AG09319 (cell line): Measurements from ENCODE around the gene PCSK1.

ENCODE experiments used
- DNase-seq: peaks from one replicate; pipeline ENCODE4 v3.0.0-alpha.2; 2010; ENCODE audit warnings: low read depth; ENCODE audit errors: extremely low read depth
- TF ChIP-seq, protein P1 (sequence below): IDR thresholded peaks from 2 replicates; pipeline ENCODE4 v1.5.1; 2011; ENCODE audit warnings: low read depth, mild to moderate bottlenecking, inconsistent platforms, low read length, moderate library complexity

Gene PCSK1

DNA sequence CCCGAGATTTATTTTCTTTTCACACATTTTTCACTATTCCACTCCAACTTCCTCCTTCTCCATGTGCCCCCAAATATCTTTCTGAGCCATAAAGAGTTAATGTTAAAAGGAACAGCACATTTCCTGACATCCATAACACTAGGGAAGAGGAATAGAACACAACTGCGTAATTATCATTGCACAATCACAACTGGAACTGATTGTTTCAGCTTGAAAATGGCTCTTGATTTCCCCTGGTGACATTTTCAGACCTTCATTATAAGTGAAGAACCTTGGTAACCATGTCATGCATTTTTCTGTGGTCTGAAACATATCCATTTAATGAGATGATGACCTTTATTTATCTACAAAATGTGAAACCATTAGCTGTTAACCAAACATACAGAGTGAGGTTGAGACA is 82.4 kb downstream of the PCSK1 start:
- TF ChIP-seq, protein P1, sequence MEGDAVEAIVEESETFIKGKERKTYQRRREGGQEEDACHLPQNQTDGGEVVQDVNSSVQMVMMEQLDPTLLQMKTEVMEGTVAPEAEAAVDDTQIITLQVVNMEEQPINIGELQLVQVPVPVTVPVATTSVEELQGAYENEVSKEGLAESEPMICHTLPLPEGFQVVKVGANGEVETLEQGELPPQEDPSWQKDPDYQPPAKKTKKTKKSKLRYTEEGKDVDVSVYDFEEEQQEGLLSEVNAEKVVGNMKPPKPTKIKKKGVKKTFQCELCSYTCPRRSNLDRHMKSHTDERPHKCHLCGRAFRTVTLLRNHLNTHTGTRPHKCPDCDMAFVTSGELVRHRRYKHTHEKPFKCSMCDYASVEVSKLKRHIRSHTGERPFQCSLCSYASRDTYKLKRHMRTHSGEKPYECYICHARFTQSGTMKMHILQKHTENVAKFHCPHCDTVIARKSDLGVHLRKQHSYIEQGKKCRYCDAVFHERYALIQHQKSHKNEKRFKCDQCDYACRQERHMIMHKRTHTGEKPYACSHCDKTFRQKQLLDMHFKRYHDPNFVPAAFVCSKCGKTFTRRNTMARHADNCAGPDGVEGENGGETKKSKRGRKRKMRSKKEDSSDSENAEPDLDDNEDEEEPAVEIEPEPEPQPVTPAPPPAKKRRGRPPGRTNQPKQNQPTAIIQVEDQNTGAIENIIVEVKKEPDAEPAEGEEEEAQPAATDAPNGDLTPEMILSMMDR, result no peak
- DNase-seq, result no peak

GRCh38 chr5:96348536-96348935 is 84.5 kb downstream of the PCSK1 start:
- TF ChIP-seq, protein P1, result no peak

GRCh38 chr5:96347502-96348292 is 85.4 kb downstream of the PCSK1 start:
- TF ChIP-seq, protein P1, result no peak
- no peak for DNase-seq

More at GRCh38 chr5:96348536-96348935, 84.5 kb downstream of the PCSK1 start:
- no peak for DNase-seq

DNA sequence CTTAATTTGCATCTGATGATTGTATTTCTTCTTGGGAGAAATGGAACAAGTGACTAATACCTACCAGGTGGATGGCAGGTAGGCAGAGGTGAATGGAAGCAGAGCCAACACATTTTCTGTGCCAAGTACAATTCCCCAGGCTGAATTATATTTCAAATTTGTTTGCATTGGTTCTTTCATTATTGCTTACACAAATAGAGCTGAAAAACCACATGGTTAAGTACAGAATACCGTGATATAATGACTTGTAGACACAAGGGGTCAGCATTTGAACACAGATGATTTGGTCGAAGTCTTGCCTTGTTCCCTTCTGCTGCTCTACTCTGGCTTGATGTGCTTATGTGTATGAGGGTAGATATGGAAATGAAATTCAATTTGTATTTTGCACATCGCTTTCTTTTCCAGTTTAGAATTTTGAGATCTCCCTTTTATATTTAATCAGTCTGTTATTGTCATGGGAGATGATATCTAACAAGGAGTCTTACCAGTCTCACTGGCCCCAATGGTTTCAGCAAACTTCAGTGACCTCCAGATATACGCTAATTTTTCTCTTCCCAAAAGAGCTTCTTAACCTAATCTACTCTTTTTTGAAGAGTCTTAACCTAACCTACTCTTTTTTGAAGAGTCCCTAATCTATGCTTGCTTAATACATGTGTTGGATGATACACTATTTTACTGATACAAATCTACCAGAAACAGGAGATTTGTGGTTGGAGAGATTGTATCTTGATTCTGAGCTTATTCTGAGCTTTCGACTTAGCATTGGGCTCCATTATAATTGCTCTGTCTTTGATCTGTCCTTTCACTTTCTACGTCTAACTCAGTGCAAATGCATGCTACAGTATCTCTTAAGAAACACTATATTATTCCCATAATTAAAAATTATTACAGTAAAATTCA is 88.1 kb downstream of the PCSK1 start:
- peak; percentile 63 for DNase-seq
- TF ChIP-seq, protein P1, result peak; percentile 54

- TF ChIP-seq, protein P1, result no peak
- no peak for DNase-seq
These were observed 90.0 kb downstream of the PCSK1 start for GRCh38 chr5:96343094-96343493.

DNA sequence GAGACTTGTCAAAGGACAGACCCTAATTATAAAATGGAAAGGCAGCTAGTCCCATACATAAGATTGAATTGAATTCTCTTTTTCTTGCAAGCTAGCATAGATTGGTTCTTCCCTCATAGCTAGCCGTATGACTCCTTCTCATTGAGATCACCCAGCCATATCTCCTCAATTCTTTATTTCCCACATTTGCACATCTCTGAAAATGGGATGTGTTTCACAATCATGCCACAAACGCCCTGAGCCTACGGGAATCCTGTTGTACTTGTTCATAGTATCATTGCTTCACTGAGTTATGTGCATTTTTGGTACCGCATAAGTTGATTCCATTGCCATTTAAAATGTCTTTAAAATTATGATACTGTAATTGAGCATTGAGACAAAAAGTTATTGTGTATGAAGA is 90.5 kb downstream of the PCSK1 start:
- TF ChIP-seq, protein P1, result no peak
- DNase-seq, result no peak
